Measurements from ENCODE around the gene HTT. TPM values are rescaled to one million over a fixed set of nuclear protein-coding genes. Genes with fewer than 3 reads are reported as not detected.

HTT gene
- total and polyA plus RNA-seq, 4 donors = 8.6 to 39.8 (median 16.4) TPM

DNA sequence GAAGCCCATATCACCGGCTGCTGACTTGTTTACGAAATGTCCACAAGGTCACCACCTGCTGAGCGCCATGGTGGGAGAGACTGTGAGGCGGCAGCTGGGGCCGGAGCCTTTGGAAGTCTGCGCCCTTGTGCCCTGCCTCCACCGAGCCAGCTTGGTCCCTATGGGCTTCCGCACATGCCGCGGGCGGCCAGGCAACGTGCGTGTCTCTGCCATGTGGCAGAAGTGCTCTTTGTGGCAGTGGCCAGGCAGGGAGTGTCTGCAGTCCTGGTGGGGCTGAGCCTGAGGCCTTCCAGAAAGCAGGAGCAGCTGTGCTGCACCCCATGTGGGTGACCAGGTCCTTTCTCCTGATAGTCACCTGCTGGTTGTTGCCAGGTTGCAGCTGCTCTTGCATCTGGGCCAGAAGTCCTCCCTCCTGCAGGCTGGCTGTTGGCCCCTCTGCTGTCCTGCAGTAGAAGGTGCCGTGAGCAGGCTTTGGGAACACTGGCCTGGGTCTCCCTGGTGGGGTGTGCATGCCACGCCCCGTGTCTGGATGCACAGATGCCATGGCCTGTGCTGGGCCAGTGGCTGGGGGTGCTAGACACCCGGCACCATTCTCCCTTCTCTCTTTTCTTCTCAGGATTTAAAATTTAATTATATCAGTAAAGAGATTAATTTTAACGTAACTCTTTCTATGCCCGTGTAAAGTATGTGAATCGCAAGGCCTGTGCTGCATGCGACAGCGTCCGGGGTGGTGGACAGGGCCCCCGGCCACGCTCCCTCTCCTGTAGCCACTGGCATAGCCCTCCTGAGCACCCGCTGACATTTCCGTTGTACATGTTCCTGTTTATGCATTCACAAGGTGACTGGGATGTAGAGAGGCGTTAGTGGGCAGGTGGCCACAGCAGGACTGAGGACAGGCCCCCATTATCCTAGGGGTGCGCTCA is 165.8 kb downstream of the HTT start (continued):
- TF ChIP-seq, protein P1, sequence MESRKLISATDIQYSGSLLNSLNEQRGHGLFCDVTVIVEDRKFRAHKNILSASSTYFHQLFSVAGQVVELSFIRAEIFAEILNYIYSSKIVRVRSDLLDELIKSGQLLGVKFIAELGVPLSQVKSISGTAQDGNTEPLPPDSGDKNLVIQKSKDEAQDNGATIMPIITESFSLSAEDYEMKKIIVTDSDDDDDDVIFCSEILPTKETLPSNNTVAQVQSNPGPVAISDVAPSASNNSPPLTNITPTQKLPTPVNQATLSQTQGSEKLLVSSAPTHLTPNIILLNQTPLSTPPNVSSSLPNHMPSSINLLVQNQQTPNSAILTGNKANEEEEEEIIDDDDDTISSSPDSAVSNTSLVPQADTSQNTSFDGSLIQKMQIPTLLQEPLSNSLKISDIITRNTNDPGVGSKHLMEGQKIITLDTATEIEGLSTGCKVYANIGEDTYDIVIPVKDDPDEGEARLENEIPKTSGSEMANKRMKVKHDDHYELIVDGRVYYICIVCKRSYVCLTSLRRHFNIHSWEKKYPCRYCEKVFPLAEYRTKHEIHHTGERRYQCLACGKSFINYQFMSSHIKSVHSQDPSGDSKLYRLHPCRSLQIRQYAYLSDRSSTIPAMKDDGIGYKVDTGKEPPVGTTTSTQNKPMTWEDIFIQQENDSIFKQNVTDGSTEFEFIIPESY (IDR thresholded peaks at IDR 0.05) = no peak
- TF ChIP-seq YY1 (IDR thresholded peaks at IDR 0.05) (no peak), SP1 (IDR thresholded peaks at IDR 0.05) (no peak), FOXA2 (IDR thresholded peaks at IDR 0.05) (no peak)
- TF ChIP-seq, protein P2, sequence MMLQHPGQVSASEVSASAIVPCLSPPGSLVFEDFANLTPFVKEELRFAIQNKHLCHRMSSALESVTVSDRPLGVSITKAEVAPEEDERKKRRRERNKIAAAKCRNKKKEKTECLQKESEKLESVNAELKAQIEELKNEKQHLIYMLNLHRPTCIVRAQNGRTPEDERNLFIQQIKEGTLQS (IDR thresholded peaks at IDR 0.05) = no peak
- TF ChIP-seq, protein P3, sequence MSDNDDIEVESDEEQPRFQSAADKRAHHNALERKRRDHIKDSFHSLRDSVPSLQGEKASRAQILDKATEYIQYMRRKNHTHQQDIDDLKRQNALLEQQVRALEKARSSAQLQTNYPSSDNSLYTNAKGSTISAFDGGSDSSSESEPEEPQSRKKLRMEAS (IDR thresholded peaks at IDR 0.05) = no peak

DNA sequence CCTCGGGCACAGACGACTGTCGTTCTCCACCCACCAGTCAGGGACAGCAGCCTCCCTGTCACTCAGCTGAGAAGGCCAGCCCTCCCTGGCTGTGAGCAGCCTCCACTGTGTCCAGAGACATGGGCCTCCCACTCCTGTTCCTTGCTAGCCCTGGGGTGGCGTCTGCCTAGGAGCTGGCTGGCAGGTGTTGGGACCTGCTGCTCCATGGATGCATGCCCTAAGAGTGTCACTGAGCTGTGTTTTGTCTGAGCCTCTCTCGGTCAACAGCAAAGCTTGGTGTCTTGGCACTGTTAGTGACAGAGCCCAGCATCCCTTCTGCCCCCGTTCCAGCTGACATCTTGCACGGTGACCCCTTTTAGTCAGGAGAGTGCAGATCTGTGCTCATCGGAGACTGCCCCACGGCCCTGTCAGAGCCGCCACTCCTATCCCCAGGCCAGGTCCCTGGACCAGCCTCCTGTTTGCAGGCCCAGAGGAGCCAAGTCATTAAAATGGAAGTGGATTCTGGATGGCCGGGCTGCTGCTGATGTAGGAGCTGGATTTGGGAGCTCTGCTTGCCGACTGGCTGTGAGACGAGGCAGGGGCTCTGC is 166.5 kb downstream of the HTT start:
- WGBS = 83% methylated on average over 13 of the region's 13 CpGs
- Histone ChIP-seq H3K4me3 (ENCODE audit: low read depth in 1 of 3, low read length in 3 of 3) (no peak overlapping the region), H3K9me3 (ENCODE audit: control insufficient read depth in 4 of 4, low read length in 3 of 4) (no peaks in the 10 kb centered on the region), H3K27ac (ENCODE audit: low read depth in 1 of 2, low read length in 2 of 2) (no peak overlapping the region), H3K27me3 (ENCODE audit: control insufficient read depth in 4 of 4, insufficient read depth in 4 of 4, low read length in 3 of 4) (no peaks in the 10 kb centered on the region), H3K4me1 (ENCODE audit: control insufficient read depth in 4 of 4, insufficient read depth in 4 of 4, low read length in 3 of 4) (no peaks in the 10 kb centered on the region), H3K9ac (ENCODE audit: low read depth in 1 of 2, low read length in 2 of 2) (no peak overlapping the region), H3K36me3 (ENCODE audit: control insufficient read depth in 4 of 4, insufficient read depth in 3 of 4, low read depth in 1 of 4, low read length in 3 of 4) (peaks cover 14 to 58% (median 15%) of the 10 kb centered on the region in 4 donors)
- TF ChIP-seq RXRA (IDR thresholded peaks at IDR 0.05) (no peak), EGR1 (IDR thresholded peaks at IDR 0.05; ENCODE audit: low read depth in 2 of 2) (no peak), FOXA2 (IDR thresholded peaks at IDR 0.05) (no peak), YY1 (IDR thresholded peaks at IDR 0.05) (no peak), HNF4G (IDR thresholded peaks at IDR 0.05) (no peak), GABPA (IDR thresholded peaks at IDR 0.05 in 1 of 2, conservative IDR thresholded peaks at IDR 0.05 in 1 of 2) (no peak), RAD21 (IDR thresholded peaks at IDR 0.05) (no peak), JUND (IDR thresholded peaks at IDR 0.05) (no peak), HNF4A (conservative IDR thresholded peaks at IDR 0.05) (no peak), SP1 (IDR thresholded peaks at IDR 0.05) (no peak), FOXA1 (IDR thresholded peaks at IDR 0.05) (no peak), NR2F2 (IDR thresholded peaks at IDR 0.05) (no peak)
- TF ChIP-seq, protein P1 (IDR thresholded peaks at IDR 0.05) = no peak
- TF ChIP-seq, protein P3 (IDR thresholded peaks at IDR 0.05) = no peak
- TF ChIP-seq, protein P4, sequence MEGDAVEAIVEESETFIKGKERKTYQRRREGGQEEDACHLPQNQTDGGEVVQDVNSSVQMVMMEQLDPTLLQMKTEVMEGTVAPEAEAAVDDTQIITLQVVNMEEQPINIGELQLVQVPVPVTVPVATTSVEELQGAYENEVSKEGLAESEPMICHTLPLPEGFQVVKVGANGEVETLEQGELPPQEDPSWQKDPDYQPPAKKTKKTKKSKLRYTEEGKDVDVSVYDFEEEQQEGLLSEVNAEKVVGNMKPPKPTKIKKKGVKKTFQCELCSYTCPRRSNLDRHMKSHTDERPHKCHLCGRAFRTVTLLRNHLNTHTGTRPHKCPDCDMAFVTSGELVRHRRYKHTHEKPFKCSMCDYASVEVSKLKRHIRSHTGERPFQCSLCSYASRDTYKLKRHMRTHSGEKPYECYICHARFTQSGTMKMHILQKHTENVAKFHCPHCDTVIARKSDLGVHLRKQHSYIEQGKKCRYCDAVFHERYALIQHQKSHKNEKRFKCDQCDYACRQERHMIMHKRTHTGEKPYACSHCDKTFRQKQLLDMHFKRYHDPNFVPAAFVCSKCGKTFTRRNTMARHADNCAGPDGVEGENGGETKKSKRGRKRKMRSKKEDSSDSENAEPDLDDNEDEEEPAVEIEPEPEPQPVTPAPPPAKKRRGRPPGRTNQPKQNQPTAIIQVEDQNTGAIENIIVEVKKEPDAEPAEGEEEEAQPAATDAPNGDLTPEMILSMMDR (IDR thresholded peaks at IDR 0.05; ENCODE audit: low read depth, low read length, missing input control) = no peak
- TF ChIP-seq, protein P5, sequence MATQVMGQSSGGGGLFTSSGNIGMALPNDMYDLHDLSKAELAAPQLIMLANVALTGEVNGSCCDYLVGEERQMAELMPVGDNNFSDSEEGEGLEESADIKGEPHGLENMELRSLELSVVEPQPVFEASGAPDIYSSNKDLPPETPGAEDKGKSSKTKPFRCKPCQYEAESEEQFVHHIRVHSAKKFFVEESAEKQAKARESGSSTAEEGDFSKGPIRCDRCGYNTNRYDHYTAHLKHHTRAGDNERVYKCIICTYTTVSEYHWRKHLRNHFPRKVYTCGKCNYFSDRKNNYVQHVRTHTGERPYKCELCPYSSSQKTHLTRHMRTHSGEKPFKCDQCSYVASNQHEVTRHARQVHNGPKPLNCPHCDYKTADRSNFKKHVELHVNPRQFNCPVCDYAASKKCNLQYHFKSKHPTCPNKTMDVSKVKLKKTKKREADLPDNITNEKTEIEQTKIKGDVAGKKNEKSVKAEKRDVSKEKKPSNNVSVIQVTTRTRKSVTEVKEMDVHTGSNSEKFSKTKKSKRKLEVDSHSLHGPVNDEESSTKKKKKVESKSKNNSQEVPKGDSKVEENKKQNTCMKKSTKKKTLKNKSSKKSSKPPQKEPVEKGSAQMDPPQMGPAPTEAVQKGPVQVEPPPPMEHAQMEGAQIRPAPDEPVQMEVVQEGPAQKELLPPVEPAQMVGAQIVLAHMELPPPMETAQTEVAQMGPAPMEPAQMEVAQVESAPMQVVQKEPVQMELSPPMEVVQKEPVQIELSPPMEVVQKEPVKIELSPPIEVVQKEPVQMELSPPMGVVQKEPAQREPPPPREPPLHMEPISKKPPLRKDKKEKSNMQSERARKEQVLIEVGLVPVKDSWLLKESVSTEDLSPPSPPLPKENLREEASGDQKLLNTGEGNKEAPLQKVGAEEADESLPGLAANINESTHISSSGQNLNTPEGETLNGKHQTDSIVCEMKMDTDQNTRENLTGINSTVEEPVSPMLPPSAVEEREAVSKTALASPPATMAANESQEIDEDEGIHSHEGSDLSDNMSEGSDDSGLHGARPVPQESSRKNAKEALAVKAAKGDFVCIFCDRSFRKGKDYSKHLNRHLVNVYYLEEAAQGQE (IDR thresholded peaks at IDR 0.05) = no peak
- no peak for DNase-seq (ENCODE audit: low spot score)
